ENCODE measurements around the gene HDAC8.
"Not testable (repeated sequence)": the region's sequence is repeated elsewhere in the genome, so short reads cannot be mapped to it uniquely, and the experiment has no call there.

HDAC8 gene

GRCh38 chrX:72526534-72527508, 45.8 kb downstream of the HDAC8 start:
- DNase-seq = no peak

- DNase-seq = no peak
Observed at GRCh38 chrX:72498782-72499181, 73.9 kb downstream of the HDAC8 start.

GRCh38 chrX:72495046-72495445, 77.6 kb downstream of the HDAC8 start:
- DNase-seq = no peak

- no peak for DNase-seq
Observed at GRCh38 chrX:72492499-72492898, 80.1 kb downstream of the HDAC8 start.

GRCh38 chrX:72490221-72490620, 82.4 kb downstream of the HDAC8 start:
- not testable (repeated sequence) for DNase-seq

- DNase-seq = no peak
Observed at GRCh38 chrX:72487661-72488060, 85.0 kb downstream of the HDAC8 start.

GRCh38 chrX:72479324-72480274, 93.0 kb downstream of the HDAC8 start:
- no peak for DNase-seq

- no peak for DNase-seq
Observed at GRCh38 chrX:72478853-72479252, 93.8 kb downstream of the HDAC8 start.

GRCh38 chrX:72478351-72478750, 94.3 kb downstream of the HDAC8 start:
- no peak for DNase-seq

- DNase-seq = no peak
Observed at GRCh38 chrX:72477781-72478181, 94.9 kb downstream of the HDAC8 start.

- DNase-seq = no peak
Observed at GRCh38 chrX:72477376-72477775, 95.3 kb downstream of the HDAC8 start.

- DNase-seq = no peak
Observed at GRCh38 chrX:72475952-72476668, 96.5 kb downstream of the HDAC8 start.

- DNase-seq = no peak
Observed at GRCh38 chrX:72475338-72475737, 97.3 kb downstream of the HDAC8 start.

GRCh38 chrX:72470532-72471223, 102.0 kb downstream of the HDAC8 start:
- DNase-seq = no peak

GRCh38 chrX:72470117-72470516, 102.5 kb downstream of the HDAC8 start:
- no peak for DNase-seq

GRCh38 chrX:72468607-72469006, 104.0 kb downstream of the HDAC8 start:
- DNase-seq = no peak

- no peak for DNase-seq
Observed at GRCh38 chrX:72467135-72467534, 105.5 kb downstream of the HDAC8 start.

GRCh38 chrX:72466493-72466892, 106.2 kb downstream of the HDAC8 start:
- no peak for DNase-seq

- no peak for DNase-seq
Observed at GRCh38 chrX:72465889-72466288, 106.8 kb downstream of the HDAC8 start.

- no peak for DNase-seq
Observed at GRCh38 chrX:72461766-72462165, 110.9 kb downstream of the HDAC8 start.

GRCh38 chrX:72461288-72461687, 111.4 kb downstream of the HDAC8 start:
- DNase-seq = no peak

- no peak for DNase-seq
Observed at GRCh38 chrX:72460715-72461114, 111.9 kb downstream of the HDAC8 start.

All from NCI-H1417 treated with DMSO at 0.1 percent for 48 hours (cell line).